CD4-positive, alpha-beta T cell (primary cell): Measurements from ENCODE around the gene TNS1. TPM values are rescaled to one million over a fixed set of nuclear protein-coding genes. Genes with fewer than 3 reads are reported as not detected.
A peak's percentile ranks its signal among the peaks of the same experiment; 100 is the strongest.

Source experiments
- ATAC-seq: fragments of 200-7000 bp; cut with Tn5 transposase; one replicate; pipeline ENCODE4 v1.10.0; 2022; ENCODE audit warnings: mild to moderate bottlenecking; ENCODE audit not compliant: poor library complexity
- CTCF ChIA-PET: fragments of 350-600 bp; sonication (Branson Sonifier 250); formaldehyde crosslinking; loops from one replicate; lab custom pipeline; 2021; ENCODE audit warnings: antibody characterized with exemption, inconsistent platforms; lab: Charles Lee
- POLR2A ChIA-PET: fragments of 350-600 bp; sonication (Branson Sonifier 250); formaldehyde crosslinking; loops from one replicate; lab custom pipeline; 2021; ENCODE audit warnings: antibody characterized with exemption, inconsistent platforms; lab: Charles Lee
- DNase-seq, 14 experiments: peaks; one replicate each; pipeline ENCODE4 v3.0.0-alpha.2; 2013 to 2020; ENCODE audit warnings: mixed read lengths in 2 of 14
- H3K27ac ChIP-seq, 2 donors: one replicate each; pipeline versions ENCODE4 v1.5.1 to v1.7.0; 2013; ENCODE audit warnings: low read length in 2 of 2, low read depth in 1 of 2, mild to moderate bottlenecking in 1 of 2
- H3K27me3 ChIP-seq, 2 experiments: 1 replicate in 1 of 2; 2 replicates in 1 of 2; pipeline versions ENCODE4 v1.6.1 to v1.7.0; 2013; ENCODE audit warnings: low read length in 2 of 2, control low read depth in 1 of 2, mild to moderate bottlenecking in 1 of 2, moderate library complexity in 1 of 2; ENCODE audit not compliant: insufficient read depth in 2 of 2, control insufficient read depth in 1 of 2
- H3K36me3 ChIP-seq: one replicate; pipeline ENCODE4 v1.6.1; 2013; ENCODE audit warnings: low read length, control low read depth; ENCODE audit not compliant: insufficient read depth
- H3K4me1 ChIP-seq: one replicate; pipeline ENCODE4 v1.6.1; 2013; ENCODE audit warnings: low read length, control low read depth; ENCODE audit not compliant: insufficient read depth
- H3K4me3 ChIP-seq: one replicate; pipeline ENCODE4 v1.5.1; 2013; ENCODE audit warnings: mild to moderate bottlenecking, low read length, moderate library complexity
- H3K9me3 ChIP-seq, 2 experiments: 1 replicate in 1 of 2; 2 replicates in 1 of 2; pipeline versions ENCODE4 v1.6.1 to v1.7.0; 2013; ENCODE audit warnings: low read length in 2 of 2, mild to moderate bottlenecking in 2 of 2, control low read depth in 1 of 2, moderate library complexity in 1 of 2; ENCODE audit not compliant: control insufficient read depth in 1 of 2, insufficient read depth in 1 of 2
- H3K27ac Mint-ChIP-seq: one replicate; pipeline ENCODE4 v1.8.0; 2020; ENCODE audit warnings: mixed read lengths
- H3K27me3 Mint-ChIP-seq: one replicate; pipeline ENCODE4 v1.8.0; 2021; ENCODE audit warnings: mixed read lengths
- H3K36me3 Mint-ChIP-seq: one replicate; pipeline ENCODE4 v1.8.0; 2021; ENCODE audit warnings: low read depth, mixed read lengths
- H3K4me1 Mint-ChIP-seq: one replicate; pipeline ENCODE4 v1.8.0; 2021; ENCODE audit warnings: low read depth, mixed read lengths
- H3K4me3 Mint-ChIP-seq: one replicate; pipeline ENCODE4 v1.8.0; 2020; ENCODE audit warnings: mild to moderate bottlenecking, mixed read lengths
- H3K9me3 Mint-ChIP-seq: one replicate; pipeline ENCODE4 v1.8.0; 2020; ENCODE audit warnings: mixed read lengths
- CTCF ChIP-seq: fragments of 200-600 bp; IDR thresholded peaks from one replicate; pipeline ENCODE4 v1.8.0; 2022; ENCODE audit warnings: antibody characterized with exemption, mild to moderate bottlenecking
- intact Hi-C, 2 experiments: fragments of 100-400 bp; cut with DNase I in 1 of 2; cut with micrococcal nuclease in 1 of 2; formaldehyde crosslinking; loops; one replicate each; pipeline versions ENCODE4 v1.15.1 to v1.9.0; 2023 to 2025; cut with DNase I, micrococcal nuclease
- total RNA-seq, 174 experiments: library from RNA in 2 of 174; stranded (reverse) in 2 of 174; gene quantifications; one replicate each; pipeline ENCODE4 v1.2.3 and lab custom pipeline; 2021 to 2026

The TNS1 gene
- total RNA-seq, 2 experiments from 2014 or later, result 0.25 to 0.34 TPM

- H3K27ac Mint-ChIP-seq, result no peak overlapping the region
- H3K9me3 ChIP-seq, result no peaks in the 10 kb centered on the region
- H3K4me3 ChIP-seq, result no peak overlapping the region
- H3K27me3 ChIP-seq, result no peaks in the 10 kb centered on the region
- H3K4me3 Mint-ChIP-seq, result no peak overlapping the region
- intact Hi-C loops, result no loop called here
- H3K36me3 ChIP-seq, result no peaks in the 10 kb centered on the region
- H3K36me3 Mint-ChIP-seq, result no peaks in the 10 kb centered on the region
- no peak for ATAC-seq
- no peaks in the 10 kb centered on the region for H3K27me3 Mint-ChIP-seq
- ChIA-PET POLR2A (no interaction called here), CTCF (no interaction called here)
- no peak for TF ChIP-seq CTCF
- H3K4me1 ChIP-seq, result no peaks in the 10 kb centered on the region
- no peaks in the 10 kb centered on the region for H3K4me1 Mint-ChIP-seq
- peak in 1 of 14 experiments; percentile 22 for DNase-seq
- H3K9me3 Mint-ChIP-seq, result no peaks in the 10 kb centered on the region
- no peak overlapping the region for H3K27ac ChIP-seq
Measured at GRCh38 chr2:218026676-218027425, 24.1 kb upstream of the TNS1 start.

GRCh38 chr2:218026244-218026643 lies 23.4 kb upstream of the TNS1 start:
- H3K4me3 ChIP-seq, result no peak overlapping the region
- no peak overlapping the region for H3K27ac Mint-ChIP-seq
- no peak overlapping the region for H3K4me3 Mint-ChIP-seq
- no peaks in the 10 kb centered on the region for H3K36me3 Mint-ChIP-seq
- no peak overlapping the region for H3K27ac ChIP-seq
- DNase-seq, result peak in 1 of 14 experiments; percentile 5
- H3K36me3 ChIP-seq, result no peaks in the 10 kb centered on the region
- ChIA-PET CTCF (interaction anchor here (0.9 kb wide), 1 partner anchor 8 kb away, joined by 4 read pairs; no protein-coding TSS in a partner anchor), POLR2A (no interaction called here)
- no peaks in the 10 kb centered on the region for H3K27me3 Mint-ChIP-seq
- ATAC-seq, result no peak
- H3K4me1 ChIP-seq, result no peaks in the 10 kb centered on the region
- H3K27me3 ChIP-seq, result no peaks in the 10 kb centered on the region
- no peaks in the 10 kb centered on the region for H3K9me3 ChIP-seq
- TF ChIP-seq CTCF, result no peak
- intact Hi-C loops, result no loop called here
- H3K9me3 Mint-ChIP-seq, result no peaks in the 10 kb centered on the region
- no peaks in the 10 kb centered on the region for H3K4me1 Mint-ChIP-seq

GRCh38 chr2:218024871-218025270 lies 22.1 kb upstream of the TNS1 start:
- H3K4me1 ChIP-seq, result peaks cover under 1% of the 10 kb centered on the region
- Mint-ChIP-seq H3K4me1 (no peaks in the 10 kb centered on the region), H3K36me3 (no peaks in the 10 kb centered on the region), H3K9me3 (no peaks in the 10 kb centered on the region), H3K27ac (no peak overlapping the region), H3K27me3 (no peaks in the 10 kb centered on the region), H3K4me3 (no peak overlapping the region)
- POLR2A ChIA-PET, result no interaction called here
- no peak overlapping the region for H3K4me3 ChIP-seq
- ATAC-seq (no peak), DNase-seq (peak in 1 of 14 experiments; percentile 22)
- H3K9me3 ChIP-seq, result no peaks in the 10 kb centered on the region
- CTCF ChIA-PET, result interaction anchor here (1.0 kb wide), 1 partner anchor 28 kb away, joined by 3 read pairs; no protein-coding TSS in a partner anchor
- TF ChIP-seq CTCF, result no peak
- H3K36me3 ChIP-seq, result no peaks in the 10 kb centered on the region
- H3K27ac ChIP-seq, result no peak overlapping the region
- no peaks in the 10 kb centered on the region for H3K27me3 ChIP-seq
- intact Hi-C loops, result no loop called here
